Thoracic aorta (tissue), 2 donors: ENCODE data around the gene SLC1A7. TPM values are rescaled to one million over a fixed set of nuclear protein-coding genes. Genes with fewer than 3 reads are reported as not detected.

Experiments used
- ATAC-seq: fragments of 150-250 bp; one replicate; pipeline ENCODE4 v1.8.0; 2017; ENCODE audit warnings: low read depth; ENCODE audit not compliant: insufficient number of reproducible peaks, low FRiP score
- DNase-seq: peaks from one replicate; pipeline ENCODE4 v3.0.0-alpha.2; 2020; ENCODE audit warnings: low spot score
- H3K27ac ChIP-seq, 2 donors: fragments of 200-600 bp; sonication (generic); 1 replicate in 1 of 2; 2 replicates in 1 of 2; pipeline ENCODE4 v1.5.1; 2016; ENCODE audit warnings: mild to moderate bottlenecking in 2 of 2, moderate library complexity in 2 of 2
- H3K27me3 ChIP-seq: fragments of 200-600 bp; sonication (generic); replicated peaks from 2 replicates; pipeline ENCODE4 v1.6.0; 2016; ENCODE audit warnings: mild to moderate bottlenecking; ENCODE audit not compliant: insufficient read depth
- H3K36me3 ChIP-seq: fragments of 200-600 bp; sonication (generic); one replicate; pipeline ENCODE4 v1.5.1; 2016
- H3K4me1 ChIP-seq, 2 donors: fragments of 200-600 bp; sonication (generic); 1 replicate in 1 of 2; 2 replicates in 1 of 2; pipeline versions ENCODE4 v1.5.1 to v1.6.0; 2016; ENCODE audit warnings: low read depth in 2 of 2, mild to moderate bottlenecking in 1 of 2; ENCODE audit not compliant: control insufficient read depth in 1 of 2
- H3K4me3 ChIP-seq: fragments of 200-600 bp; sonication (generic); 2 replicates; pipeline ENCODE4 v1.5.1; 2016; ENCODE audit warnings: mild to moderate bottlenecking
- H3K9me3 ChIP-seq: fragments of 200-600 bp; sonication (generic); 2 replicates; pipeline ENCODE4 v1.5.1; 2016
- total RNA-seq, 2 donors: library from RNA; depleted of rRNA; stranded (reverse); fragments of >200 nt; gene quantifications; one replicate each; pipeline versions ENCODE4 v1.1.0 to v1.2.3, GENCODE V29; 2016
- TF ChIP-seq, protein P1 (sequence below): fragments of 200-600 bp; sonication (generic); IDR thresholded peaks from one replicate; pipeline ENCODE4 v1.5.1; 2019; ENCODE audit warnings: antibody characterized with exemption

Gene SLC1A7
- total RNA-seq, 2 donors from 2014 or later, result 0.42 to 3.0 TPM

DNA sequence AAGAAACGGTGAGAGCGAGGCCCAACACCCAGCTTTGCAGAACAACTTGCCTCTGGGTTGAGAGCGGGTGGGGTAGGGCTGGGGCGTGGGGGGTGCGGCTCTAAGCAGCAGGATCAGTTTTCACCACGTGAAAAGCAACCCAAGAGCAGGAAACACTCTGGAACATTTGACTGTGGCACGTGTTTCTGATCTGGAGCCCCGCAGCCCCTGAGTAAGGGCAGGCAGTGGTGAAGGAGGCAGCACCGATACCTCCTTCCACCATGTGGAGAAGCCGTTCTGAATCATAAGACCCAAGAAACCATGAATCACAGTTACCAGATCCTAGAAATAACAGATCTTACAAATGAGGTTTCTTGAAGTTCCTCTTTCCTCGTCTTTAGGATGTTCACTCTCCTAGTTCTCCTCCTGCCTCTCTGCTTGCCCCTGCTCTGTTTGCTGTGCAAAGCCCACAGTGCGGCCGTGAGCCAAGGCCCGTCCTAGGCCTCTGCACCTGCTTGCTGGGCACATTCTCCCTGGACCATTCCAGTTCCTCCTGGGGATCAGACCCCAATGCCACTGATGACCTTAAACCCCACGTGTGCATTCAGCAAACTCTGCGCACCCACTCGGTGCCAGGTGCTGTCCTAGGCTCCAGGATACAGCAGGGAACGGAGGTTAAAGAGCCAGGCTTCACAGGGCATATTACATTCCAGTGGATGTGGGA, 31.9 kb downstream of the SLC1A7 start:
- TF ChIP-seq, protein P1, sequence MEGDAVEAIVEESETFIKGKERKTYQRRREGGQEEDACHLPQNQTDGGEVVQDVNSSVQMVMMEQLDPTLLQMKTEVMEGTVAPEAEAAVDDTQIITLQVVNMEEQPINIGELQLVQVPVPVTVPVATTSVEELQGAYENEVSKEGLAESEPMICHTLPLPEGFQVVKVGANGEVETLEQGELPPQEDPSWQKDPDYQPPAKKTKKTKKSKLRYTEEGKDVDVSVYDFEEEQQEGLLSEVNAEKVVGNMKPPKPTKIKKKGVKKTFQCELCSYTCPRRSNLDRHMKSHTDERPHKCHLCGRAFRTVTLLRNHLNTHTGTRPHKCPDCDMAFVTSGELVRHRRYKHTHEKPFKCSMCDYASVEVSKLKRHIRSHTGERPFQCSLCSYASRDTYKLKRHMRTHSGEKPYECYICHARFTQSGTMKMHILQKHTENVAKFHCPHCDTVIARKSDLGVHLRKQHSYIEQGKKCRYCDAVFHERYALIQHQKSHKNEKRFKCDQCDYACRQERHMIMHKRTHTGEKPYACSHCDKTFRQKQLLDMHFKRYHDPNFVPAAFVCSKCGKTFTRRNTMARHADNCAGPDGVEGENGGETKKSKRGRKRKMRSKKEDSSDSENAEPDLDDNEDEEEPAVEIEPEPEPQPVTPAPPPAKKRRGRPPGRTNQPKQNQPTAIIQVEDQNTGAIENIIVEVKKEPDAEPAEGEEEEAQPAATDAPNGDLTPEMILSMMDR, result no peak
- Histone ChIP-seq H3K27ac (peak overlapping the region in 1 of 2 donors; percentile 74), H3K36me3 (no peaks in the 10 kb centered on the region), H3K4me1 (peaks cover 24 to 41% of the 10 kb centered on the region in 2 donors), H3K27me3 (no peaks in the 10 kb centered on the region), H3K4me3 (no peak overlapping the region), H3K9me3 (peaks cover 5% of the 10 kb centered on the region)
- DNase-seq (no peak), ATAC-seq (peak; percentile 11)

DNA sequence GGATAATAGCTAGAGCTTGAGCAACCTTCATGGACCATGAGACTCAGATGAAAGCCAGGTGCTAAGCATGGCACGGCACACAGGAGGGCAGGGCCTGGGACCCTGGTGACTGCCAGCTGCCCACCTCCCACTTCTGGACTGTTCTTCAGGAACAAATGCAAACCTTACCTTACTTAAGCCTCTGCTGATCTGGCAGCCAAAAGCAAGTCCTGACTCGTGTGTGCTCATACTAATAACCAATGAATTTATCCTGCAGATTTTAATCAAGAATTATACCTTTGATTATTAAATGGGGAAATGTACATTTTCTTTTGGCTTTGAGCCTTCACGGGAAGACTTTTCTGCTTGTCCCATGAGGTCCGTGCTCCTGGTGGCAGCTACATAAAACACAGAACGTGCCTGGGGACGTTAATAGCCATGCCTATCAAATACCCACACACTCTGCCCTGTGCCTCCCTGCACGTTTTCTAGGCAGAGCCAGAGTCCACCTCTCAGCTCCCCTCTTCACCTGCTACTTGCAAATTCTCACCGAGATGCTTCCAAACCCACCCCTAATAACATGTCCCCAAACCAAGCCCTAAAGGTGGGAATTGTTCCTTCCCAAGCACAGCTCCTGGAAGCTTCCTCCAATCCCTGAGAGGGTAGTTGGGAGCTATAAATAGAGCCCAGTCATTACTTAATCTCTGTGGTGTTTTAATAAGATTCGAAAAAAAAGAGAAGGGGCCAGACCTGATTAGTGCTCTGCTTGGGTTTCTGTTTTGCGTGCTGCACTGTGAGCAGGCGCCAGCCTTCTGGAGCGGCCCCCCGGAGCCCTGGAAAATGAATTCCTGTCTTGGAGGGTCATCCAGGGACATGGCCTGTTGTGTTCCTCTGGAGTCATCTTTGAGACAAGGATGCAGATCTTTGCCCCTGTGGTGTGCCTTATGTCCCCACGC, 33.5 kb downstream of the SLC1A7 start:
- H3K27ac ChIP-seq, result peak overlapping the region; percentile 53 to 74
- H3K36me3 ChIP-seq, result no peaks in the 10 kb centered on the region
- DNase-seq (no peak), ATAC-seq (peak; percentile 55)
- H3K9me3 ChIP-seq, result peaks cover 5% of the 10 kb centered on the region
- H3K4me1 ChIP-seq, result peaks cover 24 to 41% of the 10 kb centered on the region in 2 donors
- TF ChIP-seq, protein P1, result no peak
- H3K4me3 ChIP-seq, result peak overlapping the region; percentile 49
- no peaks in the 10 kb centered on the region for H3K27me3 ChIP-seq

- no peak overlapping the region for H3K27ac ChIP-seq
- peaks cover 21 to 33% of the 10 kb centered on the region in 2 donors for H3K4me1 ChIP-seq
- H3K4me3 ChIP-seq, result no peak overlapping the region
- TF ChIP-seq, protein P1, result no peak
- no peak for DNase-seq
- H3K27me3 ChIP-seq, result no peaks in the 10 kb centered on the region
- ATAC-seq, result no peak
- H3K9me3 ChIP-seq, result peaks cover 5% of the 10 kb centered on the region
- no peaks in the 10 kb centered on the region for H3K36me3 ChIP-seq
These were observed 34.7 kb downstream of the SLC1A7 start for GRCh38 chr1:53107570-53108322.

DNA sequence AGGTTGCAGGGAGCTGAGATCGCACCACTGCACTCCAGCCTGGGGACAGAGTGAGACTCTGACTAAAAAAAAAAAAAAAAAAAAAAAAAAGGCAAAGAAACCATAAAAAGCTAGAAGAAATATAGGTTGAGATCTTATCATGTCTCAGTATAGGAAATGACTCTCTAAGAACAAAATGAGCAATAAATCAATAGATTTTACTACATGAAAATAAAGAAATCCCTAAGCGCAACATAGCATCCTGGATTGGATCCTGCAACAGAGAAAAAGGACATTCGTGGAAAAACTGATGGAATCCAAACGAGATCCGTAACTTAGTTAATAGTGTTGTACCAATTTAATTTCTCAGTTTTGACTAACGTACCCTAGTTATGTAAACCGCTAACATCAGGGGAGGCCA, 35.3 kb downstream of the SLC1A7 start:
- DNase-seq (no peak), ATAC-seq (no peak)
- TF ChIP-seq, protein P1, result no peak
- no peak overlapping the region for H3K4me3 ChIP-seq
- no peak overlapping the region for H3K27ac ChIP-seq
- H3K9me3 ChIP-seq, result peaks cover 2% of the 10 kb centered on the region
- H3K36me3 ChIP-seq, result no peaks in the 10 kb centered on the region
- no peaks in the 10 kb centered on the region for H3K27me3 ChIP-seq
- H3K4me1 ChIP-seq, result peaks cover 19 to 30% of the 10 kb centered on the region in 2 donors
